SK-N-MC (cell line): ENCODE measurements around the gene ADAMTS13.
"Not testable (repeated sequence)": the region's sequence is repeated elsewhere in the genome, so short reads cannot be mapped to it uniquely, and the experiment has no call there.

Source experiments
- EZH2 ChIP-seq: fragments of 200-600 bp; sonication (generic); IDR thresholded peaks from one replicate; pipeline ENCODE4 v1.6.1; 2017; ENCODE audit warnings: antibody characterized with exemption
- POLR2AphosphoS5 ChIP-seq: IDR thresholded peaks from 2 replicates; pipeline ENCODE4 v1.6.1; 2012; ENCODE audit warnings: mild to moderate bottlenecking, low read depth, low read length, borderline replicate concordance

- not testable (repeated sequence) for TF ChIP-seq EZH2, POLR2AphosphoS5
Measured at GRCh38 chr9:133377280-133377679, 44.9 kb upstream of the ADAMTS13 start.
